Measurements from ENCODE around the gene TXNRD1. TPM values are rescaled to one million over a fixed set of nuclear protein-coding genes. Genes with fewer than 3 reads are reported as not detected.

TXNRD1 gene
- total and polyA plus RNA-seq, 9 donors = 30.2 to 44.2 (median 40.8) TPM

DNA sequence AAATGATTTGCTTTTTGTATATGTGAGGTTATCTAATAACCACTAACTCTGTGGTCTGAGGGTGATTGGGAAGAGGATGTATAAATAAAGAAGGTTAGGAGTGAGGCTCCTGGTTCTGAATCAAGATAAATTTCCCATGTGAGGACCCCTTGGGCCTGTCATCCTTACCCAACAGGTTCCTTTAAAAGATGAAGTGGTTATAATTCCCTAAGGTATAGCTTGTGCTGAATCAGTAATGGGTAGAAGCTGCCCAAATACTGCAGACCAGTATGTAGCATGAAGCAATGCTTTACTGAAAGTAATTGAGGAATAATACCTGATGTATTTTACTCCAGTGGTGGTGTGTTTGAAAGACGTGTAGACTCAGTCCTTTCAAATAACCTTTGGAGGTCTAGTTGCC lies 96.6 kb downstream of the TXNRD1 start:
- H3K27me3 ChIP-seq (ENCODE audit: control insufficient read depth, insufficient read depth, low read length) = no peaks in the 10 kb centered on the region
- no peaks in the 10 kb centered on the region for H3K4me1 ChIP-seq (ENCODE audit: control insufficient read depth, insufficient read depth, low read length)
- no peak for DNase-seq
- no CpG with 5 or more reads among the region's 1 CpG for WGBS (ENCODE audit: insufficient coverage)
- H3K9me3 ChIP-seq (replicated peaks; ENCODE audit: control insufficient read depth, low read depth, low read length) = no peaks in the 10 kb centered on the region
- H3K27ac ChIP-seq (ENCODE audit: low read length) = no peak overlapping the region
- peaks cover 22% of the 10 kb centered on the region for H3K36me3 ChIP-seq (ENCODE audit: control insufficient read depth, insufficient read depth, low read length)
- H3K4me3 ChIP-seq (ENCODE audit: low read length) = no peak overlapping the region

DNA sequence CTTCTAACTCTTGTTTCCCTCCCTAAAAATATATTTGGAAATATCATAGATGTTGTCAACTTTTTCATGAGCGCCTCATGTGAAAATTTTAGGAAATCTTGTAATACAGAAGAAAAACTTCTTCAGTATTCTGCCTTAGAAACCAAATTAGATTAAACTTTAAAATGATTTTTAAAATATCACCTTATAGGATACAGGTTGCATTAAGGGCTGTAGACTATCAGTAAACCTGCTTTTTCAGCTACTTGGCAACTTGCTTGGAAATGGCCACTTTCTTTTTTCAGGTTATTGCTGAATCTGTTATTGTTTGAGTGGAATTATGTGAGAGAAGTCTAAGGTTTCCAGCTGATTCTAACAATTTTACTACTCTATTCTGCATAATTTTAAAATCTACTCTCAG lies 97.1 kb downstream of the TXNRD1 start:
- no peaks in the 10 kb centered on the region for H3K27me3 ChIP-seq (ENCODE audit: control insufficient read depth, insufficient read depth, low read length)
- WGBS (ENCODE audit: insufficient coverage) = no CpG with 5 or more reads among the region's 1 CpG
- DNase-seq = no peak
- no peaks in the 10 kb centered on the region for H3K9me3 ChIP-seq (replicated peaks; ENCODE audit: control insufficient read depth, low read depth, low read length)
- no peak overlapping the region for H3K4me3 ChIP-seq (ENCODE audit: low read length)
- no peaks in the 10 kb centered on the region for H3K4me1 ChIP-seq (ENCODE audit: control insufficient read depth, insufficient read depth, low read length)
- no peak overlapping the region for H3K27ac ChIP-seq (ENCODE audit: low read length)
- H3K36me3 ChIP-seq (ENCODE audit: control insufficient read depth, insufficient read depth, low read length) = peaks cover 23% of the 10 kb centered on the region

DNA sequence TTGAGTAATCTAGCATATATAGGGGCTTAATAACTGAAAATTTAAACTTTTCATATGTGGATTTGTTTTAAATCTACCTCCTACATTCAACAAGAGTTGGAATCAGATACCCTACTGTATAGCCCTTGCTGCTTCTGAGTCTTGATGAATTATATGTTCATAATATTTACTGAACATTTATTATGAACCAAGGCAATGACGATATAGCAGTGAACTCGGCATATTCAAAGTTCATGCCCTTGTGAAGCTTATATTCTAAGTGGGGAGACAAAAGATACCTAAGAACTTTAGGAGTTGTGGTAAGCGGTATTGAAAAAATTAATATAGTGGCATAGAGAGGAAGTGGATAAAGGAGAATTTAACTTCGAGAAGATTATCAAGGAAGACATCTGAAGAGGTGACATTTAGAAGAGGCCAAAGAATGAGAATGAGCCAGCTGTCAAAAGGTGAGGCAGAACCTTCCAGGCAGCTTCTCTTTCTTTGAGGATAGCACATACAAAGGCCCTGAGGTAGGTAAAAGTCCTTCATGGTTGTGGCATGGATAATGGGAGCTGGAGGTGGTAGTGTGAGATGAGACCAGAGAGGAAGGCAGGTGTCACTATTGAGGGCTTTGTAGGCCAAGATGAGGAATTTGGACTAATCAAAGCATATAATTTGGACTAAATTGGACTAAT lies 98.1 kb downstream of the TXNRD1 start:
- no peaks in the 10 kb centered on the region for H3K27me3 ChIP-seq (ENCODE audit: control insufficient read depth, insufficient read depth, low read length)
- H3K36me3 ChIP-seq (ENCODE audit: control insufficient read depth, insufficient read depth, low read length) = peaks cover 28% of the 10 kb centered on the region
- 100% methylated on average over 2 of the region's 4 CpGs for WGBS (ENCODE audit: insufficient coverage)

DNA sequence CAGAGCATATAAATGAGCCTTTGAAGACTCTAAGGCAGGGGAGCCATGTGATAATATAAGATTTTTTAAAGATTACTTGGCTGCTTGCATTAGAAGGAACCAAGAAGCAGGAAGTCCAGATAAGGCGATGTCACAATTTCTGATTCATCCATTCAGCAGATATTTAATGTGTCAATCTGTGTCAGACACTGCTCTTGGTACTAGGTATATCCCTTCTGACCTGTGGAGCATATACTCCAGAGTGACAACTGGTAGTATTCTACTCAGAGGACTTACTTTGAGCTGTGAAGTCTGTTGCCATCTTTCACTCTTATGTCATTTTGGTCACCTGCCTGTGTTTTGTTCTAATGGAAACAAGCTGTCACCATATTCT lies 98.6 kb downstream of the TXNRD1 start:
- H3K36me3 ChIP-seq (ENCODE audit: control insufficient read depth, insufficient read depth, low read length) = peaks cover 32% of the 10 kb centered on the region
- no peak overlapping the region for H3K27ac ChIP-seq (ENCODE audit: low read length)
- no peak for DNase-seq
- no peaks in the 10 kb centered on the region for H3K27me3 ChIP-seq (ENCODE audit: control insufficient read depth, insufficient read depth, low read length)
- WGBS (ENCODE audit: insufficient coverage) = no CpG with 5 or more reads among the region's 1 CpG
- H3K9me3 ChIP-seq (replicated peaks; ENCODE audit: control insufficient read depth, low read depth, low read length) = no peaks in the 10 kb centered on the region
- no peak overlapping the region for H3K4me3 ChIP-seq (ENCODE audit: low read length)
- H3K4me1 ChIP-seq (ENCODE audit: control insufficient read depth, insufficient read depth, low read length) = no peaks in the 10 kb centered on the region

More for the DNA sequence above, 98.1 kb downstream of the TXNRD1 start:
- H3K27ac ChIP-seq (ENCODE audit: low read length) = no peak overlapping the region
- no peaks in the 10 kb centered on the region for H3K4me1 ChIP-seq (ENCODE audit: control insufficient read depth, insufficient read depth, low read length)
- DNase-seq = no peak
- no peaks in the 10 kb centered on the region for H3K9me3 ChIP-seq (replicated peaks; ENCODE audit: control insufficient read depth, low read depth, low read length)
- H3K4me3 ChIP-seq (ENCODE audit: low read length) = no peak overlapping the region

DNA sequence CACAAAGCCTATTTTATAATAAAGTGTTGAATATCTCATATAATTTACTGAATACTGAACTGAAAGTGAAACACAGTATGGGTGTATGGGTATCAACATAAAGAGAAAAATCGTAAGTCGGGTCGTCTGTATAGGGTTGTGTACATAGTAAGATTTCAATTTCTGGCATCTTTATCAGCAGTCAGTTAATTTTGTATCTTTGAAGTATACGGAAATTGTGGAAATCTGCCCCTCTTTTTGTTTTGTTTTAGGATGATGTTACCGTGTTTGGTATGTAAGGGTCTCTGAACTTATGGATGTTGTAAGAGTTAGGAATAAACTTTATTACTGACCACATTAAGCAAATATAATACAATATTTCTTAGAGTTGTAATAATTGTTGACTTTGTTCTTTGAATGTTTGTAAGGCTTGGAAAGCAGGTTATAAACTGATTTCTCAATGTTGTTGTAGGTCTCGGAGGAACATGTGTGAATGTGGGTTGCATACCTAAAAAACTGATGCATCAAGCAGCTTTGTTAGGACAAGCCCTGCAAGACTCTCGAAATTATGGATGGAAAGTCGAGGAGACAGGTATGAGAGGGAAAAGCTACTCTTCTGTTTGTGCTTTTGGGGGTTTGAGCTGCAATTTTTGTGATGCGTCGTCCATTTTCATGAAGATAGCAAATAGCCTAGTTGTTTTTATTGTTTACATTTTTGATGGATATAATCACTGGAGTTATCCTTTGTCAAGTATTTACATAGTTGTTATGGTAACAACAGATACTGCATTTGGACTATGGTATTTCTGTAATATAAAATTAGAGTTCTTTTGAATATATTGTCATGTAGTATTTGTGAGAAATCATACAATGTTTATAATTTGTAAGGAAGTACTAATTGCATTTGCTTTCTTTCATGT lies 100.0 kb downstream of the TXNRD1 start:
- Histone ChIP-seq H3K27ac (ENCODE audit: low read length) (no peak overlapping the region), H3K4me1 (ENCODE audit: control insufficient read depth, insufficient read depth, low read length) (no peaks in the 10 kb centered on the region), H3K4me3 (ENCODE audit: low read length) (no peak overlapping the region), H3K36me3 (ENCODE audit: control insufficient read depth, insufficient read depth, low read length) (peaks cover 38% of the 10 kb centered on the region), H3K27me3 (ENCODE audit: control insufficient read depth, insufficient read depth, low read length) (no peaks in the 10 kb centered on the region), H3K9me3 (replicated peaks; ENCODE audit: control insufficient read depth, low read depth, low read length) (no peaks in the 10 kb centered on the region)
- no peak for DNase-seq
- 73% methylated on average over 2 of the region's 10 CpGs for WGBS (ENCODE audit: insufficient coverage)

DNA sequence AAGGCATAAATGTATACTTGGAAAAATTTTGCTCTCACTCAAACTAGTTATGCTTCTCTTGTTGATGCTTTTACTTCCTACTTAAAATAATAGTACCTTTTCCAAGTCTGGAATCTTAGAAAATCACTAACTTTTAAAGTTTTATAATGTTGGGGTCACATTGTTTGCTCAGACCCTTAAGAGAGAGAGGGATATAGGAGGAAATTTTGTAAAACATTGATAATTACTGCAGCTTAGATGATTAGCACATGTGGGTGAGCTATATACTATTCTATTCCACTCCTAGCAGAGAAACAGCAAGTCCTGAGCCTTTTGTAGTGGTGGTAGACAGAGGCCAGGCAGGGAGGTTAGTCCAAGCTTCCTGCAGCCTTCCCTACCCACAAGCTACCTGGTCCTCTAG lies 101.4 kb downstream of the TXNRD1 start:
- Histone ChIP-seq H3K27ac (ENCODE audit: low read length) (no peak overlapping the region), H3K36me3 (ENCODE audit: control insufficient read depth, insufficient read depth, low read length) (peaks cover 41% of the 10 kb centered on the region), H3K9me3 (replicated peaks; ENCODE audit: control insufficient read depth, low read depth, low read length) (no peaks in the 10 kb centered on the region), H3K27me3 (ENCODE audit: control insufficient read depth, insufficient read depth, low read length) (no peaks in the 10 kb centered on the region), H3K4me1 (ENCODE audit: control insufficient read depth, insufficient read depth, low read length) (no peaks in the 10 kb centered on the region), H3K4me3 (ENCODE audit: low read length) (no peak overlapping the region)
- DNase-seq = no peak

DNA sequence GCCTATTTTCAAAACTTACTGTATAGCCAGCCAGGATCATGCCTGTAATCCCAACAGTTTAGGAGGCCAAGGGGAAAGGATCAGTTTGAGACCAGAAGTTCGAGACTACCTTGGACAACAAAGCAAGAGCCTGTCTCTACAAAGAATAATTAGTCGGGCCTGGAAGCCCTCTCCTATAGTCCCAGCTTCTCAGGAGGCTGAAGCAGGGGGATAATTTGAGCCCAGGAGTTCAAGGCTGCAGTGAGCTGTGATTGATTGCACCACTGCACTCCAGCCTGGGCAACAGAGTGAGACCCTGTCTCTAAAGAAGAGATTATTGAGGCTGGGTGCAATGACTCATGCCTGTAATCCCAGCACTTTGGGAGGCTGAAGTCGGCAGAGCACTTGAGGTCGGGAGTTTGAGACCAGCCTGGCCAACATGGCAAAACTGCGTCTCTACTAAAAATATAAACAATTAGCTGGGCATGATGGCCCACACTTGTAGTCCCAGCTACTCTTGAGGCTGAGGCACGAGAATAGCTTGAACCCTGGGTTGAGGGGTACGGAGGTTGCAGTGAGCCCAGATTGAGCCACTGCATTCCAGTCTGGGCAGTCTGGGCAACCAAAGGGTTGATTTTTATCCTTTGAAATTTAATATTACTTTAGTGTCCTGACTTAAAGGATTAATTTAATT lies 102.1 kb downstream of the TXNRD1 start:
- H3K27me3 ChIP-seq (ENCODE audit: control insufficient read depth, insufficient read depth, low read length) = no peaks in the 10 kb centered on the region
- no peak overlapping the region for H3K27ac ChIP-seq (ENCODE audit: low read length)
- H3K4me3 ChIP-seq (ENCODE audit: low read length) = no peak overlapping the region
- peaks cover 40% of the 10 kb centered on the region for H3K36me3 ChIP-seq (ENCODE audit: control insufficient read depth, insufficient read depth, low read length)
- no peaks in the 10 kb centered on the region for H3K9me3 ChIP-seq (replicated peaks; ENCODE audit: control insufficient read depth, low read depth, low read length)
- DNase-seq = no peak
- H3K4me1 ChIP-seq (ENCODE audit: control insufficient read depth, insufficient read depth, low read length) = no peaks in the 10 kb centered on the region
- WGBS (ENCODE audit: insufficient coverage) = 93% methylated on average over 3 of the region's 7 CpGs

DNA sequence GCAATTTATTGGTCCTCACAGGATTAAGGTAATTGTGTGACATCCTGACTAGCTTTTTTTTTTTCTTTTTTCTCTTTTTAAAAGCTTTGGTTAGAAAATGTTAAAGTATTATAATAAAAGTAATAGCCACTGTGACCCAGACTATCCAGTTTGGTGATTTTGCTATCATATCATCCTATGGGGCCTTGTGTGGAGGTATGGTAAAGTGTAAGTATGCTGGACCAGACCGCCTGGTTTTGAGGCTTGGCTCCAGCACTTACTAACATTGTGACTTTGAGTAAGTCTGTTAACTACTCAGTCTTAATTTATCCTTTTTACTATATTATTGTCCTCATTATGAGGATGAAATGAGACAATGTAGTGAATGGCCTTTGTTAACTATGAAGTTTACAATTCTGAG lies 103.4 kb downstream of the TXNRD1 start:
- no peaks in the 10 kb centered on the region for H3K4me1 ChIP-seq (ENCODE audit: control insufficient read depth, insufficient read depth, low read length)
- no peaks in the 10 kb centered on the region for H3K9me3 ChIP-seq (replicated peaks; ENCODE audit: control insufficient read depth, low read depth, low read length)
- no peak overlapping the region for H3K4me3 ChIP-seq (ENCODE audit: low read length)
- no CpG with 5 or more reads among the region's 1 CpG for WGBS (ENCODE audit: insufficient coverage)
- no peak for DNase-seq
- no peaks in the 10 kb centered on the region for H3K27me3 ChIP-seq (ENCODE audit: control insufficient read depth, insufficient read depth, low read length)
- H3K36me3 ChIP-seq (ENCODE audit: control insufficient read depth, insufficient read depth, low read length) = peaks cover 39% of the 10 kb centered on the region
- no peak overlapping the region for H3K27ac ChIP-seq (ENCODE audit: low read length)

DNA sequence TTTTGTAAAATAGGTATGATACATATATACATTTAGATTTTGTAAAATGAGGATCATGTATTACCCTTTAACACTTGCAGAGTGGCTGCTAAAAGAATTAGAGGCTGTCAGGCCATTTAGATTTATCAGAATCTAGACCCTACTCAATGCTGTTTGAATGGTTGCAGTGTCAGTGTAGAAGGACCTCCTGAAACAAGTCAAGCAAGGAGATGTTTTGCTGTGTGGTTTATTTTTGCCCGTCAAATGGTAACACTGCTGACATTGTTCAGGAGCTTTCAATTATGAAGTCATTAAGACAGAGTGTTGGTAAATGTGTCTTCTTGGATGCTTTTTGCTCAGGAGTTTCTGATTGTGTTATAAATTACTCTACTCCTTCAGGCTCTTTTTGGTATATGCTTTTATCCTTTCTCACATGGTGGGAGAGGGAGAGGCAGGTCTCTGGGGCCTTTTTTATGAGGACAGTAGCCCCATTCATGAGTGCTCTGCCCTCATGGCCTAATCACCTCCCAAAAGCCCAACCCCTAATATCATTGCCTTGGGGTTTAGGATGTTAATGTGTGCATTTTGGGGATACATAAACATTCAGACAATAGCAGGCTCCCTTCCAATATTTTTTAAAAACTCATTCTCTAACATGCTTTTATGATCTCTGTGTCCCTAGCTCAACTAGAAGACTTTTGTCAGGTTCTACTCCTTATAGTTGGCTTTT lies 104.5 kb downstream of the TXNRD1 start:
- no CpG with 5 or more reads among the region's 1 CpG for WGBS (ENCODE audit: insufficient coverage)
- Histone ChIP-seq H3K9me3 (replicated peaks; ENCODE audit: control insufficient read depth, low read depth, low read length) (no peaks in the 10 kb centered on the region), H3K36me3 (ENCODE audit: control insufficient read depth, insufficient read depth, low read length) (peaks cover 38% of the 10 kb centered on the region), H3K27ac (ENCODE audit: low read length) (no peak overlapping the region), H3K4me1 (ENCODE audit: control insufficient read depth, insufficient read depth, low read length) (no peaks in the 10 kb centered on the region), H3K27me3 (ENCODE audit: control insufficient read depth, insufficient read depth, low read length) (no peaks in the 10 kb centered on the region), H3K4me3 (ENCODE audit: low read length) (no peak overlapping the region)
- no peak for DNase-seq

DNA sequence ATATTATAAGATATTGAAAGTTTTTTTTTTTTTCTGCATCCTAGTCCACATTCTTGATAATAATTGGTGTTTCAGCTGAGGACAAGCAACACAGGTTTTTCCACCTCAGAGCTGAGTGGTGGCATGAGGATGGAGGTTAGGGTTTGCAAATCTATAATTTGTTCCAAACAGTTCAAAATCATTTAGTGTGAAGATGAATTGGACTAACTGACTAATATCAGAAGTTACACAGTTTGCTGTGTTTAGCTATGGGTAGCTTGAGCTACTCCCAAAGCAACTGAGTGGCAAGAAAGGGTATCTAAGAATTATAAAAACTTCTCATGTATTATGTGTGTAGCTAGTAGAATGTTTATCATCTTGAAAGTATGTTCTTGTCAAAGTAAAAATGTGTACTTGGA lies 105.0 kb downstream of the TXNRD1 start:
- no peak overlapping the region for H3K4me3 ChIP-seq (ENCODE audit: low read length)
- H3K27me3 ChIP-seq (ENCODE audit: control insufficient read depth, insufficient read depth, low read length) = no peaks in the 10 kb centered on the region
- H3K36me3 ChIP-seq (ENCODE audit: control insufficient read depth, insufficient read depth, low read length) = peaks cover 39% of the 10 kb centered on the region
- DNase-seq = no peak
- H3K27ac ChIP-seq (ENCODE audit: low read length) = no peak overlapping the region
- no peaks in the 10 kb centered on the region for H3K9me3 ChIP-seq (replicated peaks; ENCODE audit: control insufficient read depth, low read depth, low read length)
- no peaks in the 10 kb centered on the region for H3K4me1 ChIP-seq (ENCODE audit: control insufficient read depth, insufficient read depth, low read length)

All from muscle of leg (tissue), 11 donors.